Muscle layer of colon (tissue), 2 donors: Measurements from ENCODE around the gene HIVEP1.

Experiments
- H3K27ac ChIP-seq: one replicate; pipeline ENCODE4 v1.7.0; 2013; ENCODE audit warnings: low read depth, mild to moderate bottlenecking, low read length, moderate library complexity
- H3K27me3 ChIP-seq, 2 donors: one replicate each; pipeline ENCODE4 v1.7.0; 2013; ENCODE audit warnings: low read length in 2 of 2, mild to moderate bottlenecking in 2 of 2; ENCODE audit not compliant: insufficient read depth in 2 of 2, control insufficient read depth in 1 of 2
- H3K36me3 ChIP-seq: one replicate; pipeline ENCODE4 v1.7.0; 2013; ENCODE audit warnings: mild to moderate bottlenecking, low read length; ENCODE audit not compliant: insufficient read depth
- H3K4me1 ChIP-seq: one replicate; pipeline ENCODE4 v1.7.0; 2013; ENCODE audit warnings: mild to moderate bottlenecking, low read length; ENCODE audit not compliant: insufficient read depth
- H3K4me3 ChIP-seq, 2 donors: one replicate each; pipeline ENCODE4 v1.7.0; 2013; ENCODE audit warnings: low read length in 2 of 2, low read depth in 1 of 2, mild to moderate bottlenecking in 1 of 2, moderate library complexity in 1 of 2
- H3K9ac ChIP-seq: one replicate; pipeline ENCODE4 v1.7.0; 2013; ENCODE audit warnings: low read length
- H3K9me3 ChIP-seq: one replicate; pipeline ENCODE4 v1.7.0; 2013; ENCODE audit warnings: mild to moderate bottlenecking, low read length
- donor health status: abdominal sarcoma.
- donor health status: Adenocarcinoma of cecum.

Gene HIVEP1

DNA sequence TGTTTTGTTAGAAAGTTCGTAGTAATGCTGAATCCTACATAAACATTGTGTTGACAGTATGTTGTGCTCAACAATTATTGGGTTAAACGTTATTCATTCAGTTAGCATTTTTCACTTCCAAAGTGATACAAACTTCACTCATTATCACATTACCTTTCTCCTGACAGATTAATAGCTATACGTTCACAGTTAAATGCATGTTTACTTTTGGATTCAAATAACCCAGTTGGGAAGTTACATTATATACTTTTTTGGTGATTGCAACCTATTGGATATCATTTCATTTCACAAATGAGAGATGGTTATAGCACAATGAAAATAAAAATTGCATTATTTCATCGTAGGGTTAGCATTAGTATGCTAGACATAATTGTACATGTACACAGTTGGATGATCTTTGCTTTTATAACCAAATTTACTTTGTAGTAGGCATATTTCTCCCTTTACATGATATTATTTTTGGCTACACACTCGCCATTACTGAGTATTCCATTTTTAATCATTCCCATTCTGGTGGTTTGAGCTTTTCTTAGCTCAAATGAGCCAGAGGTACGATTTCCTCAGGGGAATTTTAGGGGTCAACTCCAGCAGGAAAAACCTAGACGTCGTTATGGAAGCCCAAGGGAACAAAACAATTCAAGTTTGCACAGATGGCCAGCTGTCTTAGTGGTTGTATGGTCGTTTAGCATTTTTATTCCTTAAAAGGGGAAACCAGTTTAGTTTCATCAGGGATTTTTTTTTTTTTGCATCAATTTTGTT lies 2.1 kb upstream of the HIVEP1 start:
- Histone ChIP-seq H3K4me1 (peaks cover 21% of the 10 kb centered on the region), H3K36me3 (no peaks in the 10 kb centered on the region), H3K4me3 (peak overlapping the region; percentile 57 to 92), H3K9ac (peak overlapping the region; percentile 93), H3K9me3 (no peaks in the 10 kb centered on the region), H3K27me3 (no peaks in the 10 kb centered on the region), H3K27ac (peak overlapping the region; percentile 99)

DNA sequence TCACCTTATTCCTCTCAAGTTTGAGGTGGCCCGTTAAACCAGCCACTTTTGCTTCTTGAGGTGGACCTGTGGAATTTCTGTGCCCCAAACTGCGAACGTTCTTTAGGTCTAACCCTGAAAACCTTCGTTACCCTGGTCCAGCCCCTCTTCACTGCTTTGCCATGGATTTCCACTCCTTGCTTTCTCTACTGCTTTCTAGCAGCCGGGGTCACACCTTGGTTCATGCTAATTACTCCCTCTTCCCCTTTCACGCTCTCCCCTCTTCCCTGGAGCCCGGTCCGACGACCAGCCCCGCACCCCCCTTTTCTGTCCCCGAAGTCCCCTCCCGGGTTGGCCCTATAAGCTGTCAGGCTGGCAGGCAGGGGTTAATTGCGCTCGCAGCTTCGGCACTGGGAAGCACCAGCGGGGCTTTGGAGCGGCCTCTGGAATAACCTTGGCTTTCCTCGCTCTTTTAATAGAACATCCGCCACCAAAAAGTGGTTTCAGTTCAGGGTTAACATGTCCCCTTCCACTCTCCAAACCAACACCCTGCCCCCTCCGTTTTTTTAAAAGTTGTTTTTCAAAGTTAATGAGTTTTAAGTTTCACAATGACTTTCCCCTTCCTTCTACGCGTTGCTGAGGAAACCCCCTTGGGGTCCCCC lies 1.4 kb upstream of the HIVEP1 start:
- Histone ChIP-seq H3K4me3 (peak overlapping the region; percentile 57 to 92), H3K36me3 (no peaks in the 10 kb centered on the region), H3K9ac (peak overlapping the region; percentile 93), H3K4me1 (peaks cover 21% of the 10 kb centered on the region), H3K27me3 (no peaks in the 10 kb centered on the region), H3K27ac (peak overlapping the region; percentile 99), H3K9me3 (no peaks in the 10 kb centered on the region)

DNA sequence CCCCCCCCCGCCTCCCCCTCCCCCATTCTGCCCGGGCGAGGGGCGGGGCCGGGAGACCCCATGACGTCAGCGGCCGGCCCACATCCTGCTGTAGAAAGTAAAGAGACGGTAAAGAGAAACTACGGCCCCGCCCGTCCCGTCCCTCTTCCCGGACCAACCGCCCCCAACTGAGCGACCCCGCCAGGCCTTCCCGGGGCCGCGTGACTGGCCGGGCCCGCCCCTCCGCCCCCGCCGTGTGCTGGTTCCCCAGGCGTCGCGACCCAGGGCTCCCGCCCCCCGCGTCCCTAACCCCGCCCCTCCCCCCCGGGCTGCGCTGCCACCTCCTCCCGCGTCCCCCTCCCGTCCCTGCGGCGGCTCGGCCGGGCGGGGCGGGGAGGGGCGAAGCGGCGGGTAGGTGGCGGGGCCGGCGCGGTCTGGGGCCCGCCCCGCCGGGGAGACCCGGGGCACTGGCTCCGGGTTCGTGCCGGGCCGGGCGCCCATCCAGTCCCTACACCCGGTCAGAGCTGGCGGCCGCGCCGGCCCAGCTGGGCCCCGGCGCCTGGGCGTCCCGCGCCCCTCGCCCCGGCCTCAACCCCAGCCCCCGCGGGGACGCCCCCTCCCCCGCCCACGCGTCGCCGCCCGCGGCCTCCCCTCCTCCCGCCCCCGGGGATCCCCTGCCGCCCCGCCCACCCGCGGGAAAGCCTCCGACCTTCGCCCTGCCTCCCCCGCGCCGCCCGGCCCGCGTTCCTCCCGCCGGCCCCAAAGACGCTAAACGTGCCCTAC lies 655 bp upstream of the HIVEP1 start:
- Histone ChIP-seq H3K9me3 (no peaks in the 10 kb centered on the region), H3K36me3 (no peaks in the 10 kb centered on the region), H3K4me1 (peaks cover 21% of the 10 kb centered on the region), H3K27me3 (no peaks in the 10 kb centered on the region), H3K27ac (no peak overlapping the region), H3K4me3 (peak overlapping the region in 1 of 2 donors; percentile 29), H3K9ac (no peak overlapping the region)

DNA sequence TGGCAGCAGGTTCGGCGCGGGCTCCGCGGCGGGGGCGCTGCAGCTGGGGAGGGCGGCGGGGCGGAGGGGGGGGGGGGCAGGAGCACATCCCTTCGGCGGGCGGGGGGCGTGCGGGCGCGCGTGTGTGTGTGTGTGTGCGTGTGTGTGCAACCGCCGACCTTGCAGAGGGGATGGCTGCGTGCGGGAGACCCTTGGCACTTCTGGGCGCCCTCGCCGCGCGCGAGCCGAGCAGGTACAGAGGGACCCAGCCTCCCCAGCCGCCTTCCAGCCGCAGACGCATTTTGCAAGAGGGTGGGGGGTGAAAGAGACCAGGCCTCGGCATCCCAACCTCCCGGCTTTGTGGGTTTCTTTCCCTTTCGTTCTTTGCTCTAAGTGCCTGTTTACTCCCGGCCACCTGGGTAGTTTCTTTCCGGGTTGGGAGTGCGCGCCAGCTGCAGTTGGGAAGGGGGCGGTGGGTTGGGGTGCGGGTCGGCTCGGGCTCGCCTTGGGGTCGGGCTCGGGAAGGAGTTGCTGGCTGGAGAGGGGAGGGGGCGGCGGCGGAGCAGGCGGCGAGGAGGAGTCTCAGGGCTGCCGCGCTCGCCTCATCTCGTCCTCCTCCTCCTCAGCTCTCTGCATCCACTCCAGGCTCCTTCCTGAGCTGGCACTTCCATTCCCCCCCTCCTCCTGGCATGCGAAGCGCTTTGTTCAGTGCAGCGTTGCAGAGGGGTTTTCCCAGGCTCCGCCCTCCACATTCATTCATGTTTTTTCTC lies 620 bp downstream of the HIVEP1 start:
- Histone ChIP-seq H3K27me3 (no peaks in the 10 kb centered on the region), H3K4me3 (peak overlapping the region; percentile 41 to 86), H3K4me1 (peaks cover 20% of the 10 kb centered on the region), H3K9ac (peak overlapping the region; percentile 3), H3K27ac (peak overlapping the region; percentile 90), H3K9me3 (no peaks in the 10 kb centered on the region), H3K36me3 (peaks cover 4% of the 10 kb centered on the region)

DNA sequence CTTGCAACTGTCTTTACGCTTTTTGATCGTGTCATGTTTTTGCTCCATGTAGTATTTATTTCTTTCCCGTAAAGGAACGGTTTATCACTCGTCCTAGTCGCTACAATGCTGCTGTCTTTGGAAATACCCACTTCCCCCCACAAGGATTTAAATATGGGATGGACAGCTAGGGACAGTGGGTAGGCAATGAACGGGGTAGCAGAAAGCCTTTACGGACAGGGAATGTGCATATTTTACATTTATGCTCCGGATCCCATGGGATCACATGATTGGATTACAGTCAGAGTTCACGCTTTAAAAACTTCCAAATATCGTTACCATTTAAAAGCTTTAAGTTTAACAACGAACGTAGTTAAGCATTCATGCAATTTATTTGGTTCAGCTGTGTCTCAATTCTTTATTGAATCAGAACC lies 1.2 kb downstream of the HIVEP1 start:
- H3K4me1 ChIP-seq, result peaks cover 14% of the 10 kb centered on the region
- no peaks in the 10 kb centered on the region for H3K27me3 ChIP-seq
- H3K36me3 ChIP-seq, result peaks cover 4% of the 10 kb centered on the region
- no peaks in the 10 kb centered on the region for H3K9me3 ChIP-seq
- peak overlapping the region; percentile 3 for H3K9ac ChIP-seq
- H3K27ac ChIP-seq, result peak overlapping the region; percentile 90
- H3K4me3 ChIP-seq, result peak overlapping the region; percentile 41 to 86

DNA sequence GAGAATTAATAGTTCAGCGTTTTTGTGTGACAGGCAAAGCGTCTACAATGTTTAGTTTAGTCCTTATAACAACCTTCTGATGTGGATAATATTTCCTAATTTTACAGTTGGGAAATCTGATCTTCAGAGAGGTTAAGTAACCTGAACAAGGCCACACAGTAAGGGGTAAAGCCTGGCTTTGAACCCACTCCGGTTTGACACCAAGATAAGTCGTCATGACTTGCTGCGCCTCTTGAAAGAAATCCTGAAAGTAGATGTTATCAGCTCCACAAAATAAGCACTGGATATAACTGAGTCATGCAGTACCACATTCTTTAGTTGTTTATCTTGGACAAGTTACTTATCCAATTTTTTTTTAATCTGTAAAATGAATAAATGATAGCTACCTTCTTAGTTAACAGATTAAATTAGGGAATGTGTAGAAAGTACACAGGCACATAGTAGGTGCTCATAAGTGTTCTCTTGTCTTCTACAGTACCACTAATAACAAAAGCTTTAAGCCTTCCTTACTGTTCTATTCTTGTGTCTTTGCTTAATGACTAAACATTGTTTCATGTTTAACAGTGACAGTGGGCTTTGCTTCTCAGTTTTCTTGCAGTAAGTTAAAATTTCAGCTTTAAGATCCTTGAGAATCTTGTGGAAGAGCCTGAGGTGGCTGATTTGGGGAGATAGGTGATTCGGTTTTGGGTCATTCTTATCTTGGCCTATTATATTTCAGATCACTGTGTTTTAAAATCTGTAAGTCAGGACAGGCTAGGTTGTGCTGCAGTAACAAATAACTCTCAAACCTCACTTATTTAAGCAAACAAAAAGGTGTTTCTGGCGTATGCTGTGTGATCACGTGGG lies 2.1 kb downstream of the HIVEP1 start:
- Histone ChIP-seq H3K9ac (no peak overlapping the region), H3K9me3 (no peaks in the 10 kb centered on the region), H3K4me3 (no peak overlapping the region), H3K4me1 (peaks cover 14% of the 10 kb centered on the region), H3K27me3 (no peaks in the 10 kb centered on the region), H3K36me3 (peaks cover 4% of the 10 kb centered on the region), H3K27ac (no peak overlapping the region)

DNA sequence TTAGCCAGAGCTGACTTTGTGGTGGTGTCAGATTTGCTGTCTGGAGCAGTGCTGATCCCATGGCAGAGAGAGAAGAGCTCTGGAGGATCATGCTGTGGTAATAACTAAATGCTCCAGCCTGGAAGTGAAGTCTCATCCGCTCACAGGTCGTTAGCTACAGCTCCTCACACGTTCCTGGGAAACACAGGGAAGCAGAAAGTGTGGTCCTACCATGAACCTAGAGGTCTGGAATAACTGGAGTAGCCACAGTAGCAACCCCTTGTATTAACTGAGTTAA lies 2.7 kb downstream of the HIVEP1 start:
- no peaks in the 10 kb centered on the region for H3K27me3 ChIP-seq
- H3K9ac ChIP-seq, result no peak overlapping the region
- peaks cover 9% of the 10 kb centered on the region for H3K4me1 ChIP-seq
- no peak overlapping the region for H3K4me3 ChIP-seq
- no peaks in the 10 kb centered on the region for H3K9me3 ChIP-seq
- no peak overlapping the region for H3K27ac ChIP-seq
- peaks cover 4% of the 10 kb centered on the region for H3K36me3 ChIP-seq

DNA sequence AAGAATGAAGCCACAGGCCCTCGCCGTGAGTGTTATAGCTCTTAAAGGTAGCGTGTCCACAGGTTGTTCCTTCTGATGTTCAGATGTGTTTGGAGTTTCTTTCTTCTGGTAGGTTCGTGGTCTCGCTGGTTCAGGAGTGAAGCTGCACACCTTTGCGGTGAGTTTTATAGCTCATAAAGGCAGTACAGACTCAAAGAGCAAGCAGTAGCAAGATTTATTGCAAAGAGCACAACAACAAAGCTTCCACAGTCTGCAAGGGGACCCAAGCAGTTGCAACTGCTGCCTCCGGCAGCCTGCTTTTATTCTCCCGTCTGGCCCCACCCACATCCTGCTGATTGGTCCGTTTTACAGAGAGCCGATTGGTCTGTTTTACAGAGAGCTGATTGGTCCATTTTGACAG lies 5.2 kb downstream of the HIVEP1 start:
- Histone ChIP-seq H3K36me3 (peaks cover 4% of the 10 kb centered on the region), H3K27ac (no peak overlapping the region), H3K4me3 (no peak overlapping the region)

DNA sequence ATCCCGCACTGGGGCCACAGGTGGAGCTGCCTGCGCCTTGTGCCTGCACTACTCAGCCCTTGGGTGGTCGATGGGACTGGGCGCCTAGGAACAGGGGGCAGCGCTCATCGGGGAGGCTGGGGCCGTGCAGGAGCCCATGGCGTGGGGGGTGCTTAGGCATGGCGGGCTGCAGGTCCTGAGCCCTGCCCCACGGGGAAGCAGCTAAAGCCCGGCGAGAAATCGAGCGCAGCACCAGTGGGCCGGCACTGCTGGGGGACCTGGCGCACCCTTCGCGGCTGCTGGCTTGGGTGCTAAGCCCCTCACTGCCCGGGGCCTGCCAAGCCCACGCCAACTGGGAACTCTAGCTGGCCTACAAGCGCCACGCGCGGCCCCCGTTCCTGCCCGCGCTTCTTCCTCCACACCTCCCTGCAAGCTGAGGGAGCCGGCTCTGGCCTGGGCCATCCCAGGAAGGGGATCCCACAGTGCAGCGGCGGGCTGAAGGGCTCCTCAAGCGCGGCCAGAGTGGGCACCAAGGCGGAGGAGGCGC lies 5.8 kb downstream of the HIVEP1 start:
- H3K9me3 ChIP-seq, result no peaks in the 10 kb centered on the region
- H3K4me1 ChIP-seq, result no peaks in the 10 kb centered on the region
- H3K27ac ChIP-seq, result no peak overlapping the region
- H3K36me3 ChIP-seq, result peaks cover 4% of the 10 kb centered on the region
- no peak overlapping the region for H3K9ac ChIP-seq
- no peaks in the 10 kb centered on the region for H3K27me3 ChIP-seq
- H3K4me3 ChIP-seq, result no peak overlapping the region

More for the DNA sequence above, 5.2 kb downstream of the HIVEP1 start:
- Histone ChIP-seq H3K27me3 (no peaks in the 10 kb centered on the region), H3K9ac (no peak overlapping the region), H3K4me1 (no peaks in the 10 kb centered on the region), H3K9me3 (no peaks in the 10 kb centered on the region)

DNA sequence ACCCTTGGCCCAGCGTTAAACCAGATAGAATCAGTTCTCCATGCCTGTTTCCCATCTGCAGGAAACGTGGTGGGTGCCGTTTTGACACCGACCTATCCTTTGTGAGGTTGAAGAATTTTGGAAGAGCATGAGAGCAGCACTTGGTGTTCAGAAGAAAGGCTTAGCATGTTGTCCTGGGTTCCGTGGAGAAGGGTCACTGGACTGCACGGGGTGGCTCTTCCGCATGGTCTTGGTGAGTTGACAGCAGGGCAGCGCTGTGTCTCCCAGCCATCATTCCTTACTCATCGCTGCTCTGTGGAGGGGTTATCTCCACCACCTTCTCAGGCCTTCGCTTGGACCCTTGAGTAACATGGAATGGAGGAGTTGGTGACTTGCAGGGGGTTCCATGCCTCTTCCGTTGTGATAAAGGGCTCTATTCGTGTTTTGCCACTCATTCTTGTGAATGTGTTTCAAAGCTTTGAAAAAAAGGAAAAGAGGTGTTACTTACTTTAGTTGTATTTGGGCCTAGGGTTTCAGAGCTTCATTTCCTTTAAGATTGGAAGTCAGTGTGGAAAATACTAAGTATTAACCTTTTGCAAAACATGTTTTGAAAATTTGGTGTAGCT lies 8.2 kb downstream of the HIVEP1 start:
- Histone ChIP-seq H3K4me1 (peaks cover 11% of the 10 kb centered on the region), H3K9ac (no peak overlapping the region), H3K27me3 (no peaks in the 10 kb centered on the region), H3K9me3 (no peaks in the 10 kb centered on the region), H3K27ac (no peak overlapping the region), H3K36me3 (peaks cover 4% of the 10 kb centered on the region), H3K4me3 (no peak overlapping the region)
